A549 (cell line): ENCODE results near the gene ZNF521. TPM values are rescaled to one million over a fixed set of nuclear protein-coding genes. Genes with fewer than 3 reads are reported as not detected.

Source experiments
- ATAC-seq, 2 experiments: fragments of 200-7000 bp in 1 of 2; fragments of >200 bp in 1 of 2; cut with Nextera tagmentation in 1 of 2; cut with Tn5 transposase in 1 of 2; 3 replicates each; pipeline versions ENCODE4 v1.8.0 to v1.9.1; 2018 to 2020; ENCODE audit warnings: mild to moderate bottlenecking in 1 of 2, moderate library complexity in 1 of 2
- CTCF ChIA-PET: fragments of 300-600 bp; sonication (Branson Sonifier 250); formaldehyde crosslinking; extraction: SDS; loops from one replicate; lab custom pipeline; 2021; ENCODE audit warnings: antibody characterized with exemption, inconsistent platforms; lab: Yijun Ruan, JAX
- POLR2A ChIA-PET: fragments of 350-600 bp; formaldehyde crosslinking; extraction: SDS; loops from one replicate; lab custom pipeline; 2021; ENCODE audit warnings: antibody characterized with exemption, inconsistent platforms; lab: Yijun Ruan, JAX
- DNase-seq, 2 experiments: peaks; one replicate each; pipeline versions ENCODE4 v3.0.0 to v3.0.0-alpha.2; 2011 to 2016; ENCODE audit warnings: low read depth in 1 of 2, low spot score in 1 of 2
- FAIRE-seq: peaks from 2 replicates; lab custom pipeline; 2011; peaks lifted over from hg19 to GRCh38; lab: Jason Lieb, UNC
- H3K27ac ChIP-seq, 2 experiments: fragments of >200 bp; sonication (Bioruptor Twin); formaldehyde crosslinking; 3 replicates each; pipeline ENCODE4 v1.5.1; 2016 to 2017
- H3K4me1 ChIP-seq: fragments of >200 bp; sonication (Bioruptor Twin); formaldehyde crosslinking; 3 replicates; pipeline ENCODE4 v1.6.1; 2016
- H3K4me2 ChIP-seq: fragments of >200 bp; sonication (Bioruptor Twin); formaldehyde crosslinking; 3 replicates; pipeline ENCODE4 v1.6.1; 2016
- H3K4me3 ChIP-seq: fragments of >200 bp; sonication (Bioruptor Twin); formaldehyde crosslinking; 3 replicates; pipeline ENCODE4 v1.5.1; 2016
- H3K9me3 ChIP-seq: fragments of >200 bp; sonication (Bioruptor Twin); formaldehyde crosslinking; 3 replicates; pipeline ENCODE4 v1.6.1; 2016
- BCL3 ChIP-seq: fragments of >200 bp; sonication (Bioruptor Twin); formaldehyde crosslinking; IDR thresholded peaks from 3 replicates; pipeline ENCODE4 v1.6.1; 2016
- CEBPB ChIP-seq, 2 experiments: fragments of >200 bp in 1 of 2; sonication (Bioruptor Twin) in 1 of 2; formaldehyde crosslinking in 1 of 2; IDR thresholded peaks; 2 replicates each; pipeline ENCODE4 v1.6.1; 2012 to 2016
- CTCF ChIP-seq: fragments of >200 bp; sonication (Bioruptor Twin); formaldehyde crosslinking; IDR thresholded peaks from 3 replicates; pipeline ENCODE4 v1.5.1; 2016
- ELK1 ChIP-seq: fragments of 150-350 bp; IDR thresholded peaks from 2 replicates; pipeline ENCODE4 v1.6.1; 2014; ENCODE audit warnings: low read depth, mild to moderate bottlenecking, low read length
- EP300 ChIP-seq, 2 experiments: fragments of >200 bp; sonication (Bioruptor Twin); formaldehyde crosslinking; IDR thresholded peaks; 2 replicates in 1 of 2; 3 replicates in 1 of 2; pipeline ENCODE4 v1.6.1; 2016 to 2017
- HES2 ChIP-seq: fragments of >200 bp; sonication (Bioruptor Twin); formaldehyde crosslinking; IDR thresholded peaks from 2 replicates; pipeline ENCODE4 v1.6.1; 2016
- HEYL ChIP-seq: fragments of 250-450 bp; sonication (Bioruptor Pico); IDR thresholded peaks from 2 replicates; pipeline ENCODE4 v1.8.0; 2021; ENCODE audit warnings: mild to moderate bottlenecking, moderate library complexity
- HMGXB4 ChIP-seq: fragments of 250-450 bp; sonication (Bioruptor Pico); IDR thresholded peaks from 2 replicates; pipeline ENCODE4 v1.5.0; 2021; ENCODE audit warnings: mild to moderate bottlenecking, moderate library complexity, borderline replicate concordance
- HOXA7 ChIP-seq: fragments of 250-450 bp; sonication (Bioruptor Pico); IDR thresholded peaks from 2 replicates; pipeline ENCODE4 v1.5.0; 2020; ENCODE audit warnings: mild to moderate bottlenecking, moderate library complexity
- HOXB5 ChIP-seq: fragments of 250-450 bp; sonication (Bioruptor Pico); IDR thresholded peaks from 2 replicates; pipeline ENCODE4 v1.5.0; 2020; ENCODE audit warnings: mild to moderate bottlenecking, moderate library complexity
- JUNB ChIP-seq: fragments of >200 bp; sonication (Bioruptor Twin); formaldehyde crosslinking; IDR thresholded peaks from 2 replicates; pipeline ENCODE4 v1.6.1; 2016
- KDM1A ChIP-seq: fragments of 200-600 bp; sonication (generic); IDR thresholded peaks from 2 replicates; pipeline ENCODE4 v1.6.1; 2016; ENCODE audit warnings: low read depth, mild to moderate bottlenecking
- KDM5A ChIP-seq: fragments of 200-600 bp; sonication (generic); IDR thresholded peaks from 2 replicates; pipeline ENCODE4 v1.6.1; 2016; ENCODE audit warnings: antibody characterized with exemption, mild to moderate bottlenecking
- MAZ ChIP-seq: fragments of 150-350 bp; IDR thresholded peaks from 2 replicates; pipeline ENCODE4 v1.6.1; 2014; ENCODE audit warnings: antibody characterized with exemption, low read depth, low read length, borderline replicate concordance
- PBX3 ChIP-seq: IDR thresholded peaks from 2 replicates; pipeline ENCODE4 v1.6.1; 2012
- RAD21 ChIP-seq, 2 experiments: fragments of >200 bp in 1 of 2; sonication (Bioruptor Twin) in 1 of 2; formaldehyde crosslinking in 1 of 2; IDR thresholded peaks in 1 of 2; conservative IDR thresholded peaks in 1 of 2; 2 replicates in 1 of 2; 3 replicates in 1 of 2; pipeline ENCODE4 v1.6.1; 2012 to 2018; ENCODE audit warnings: inconsistent platforms in 1 of 2
- RARB ChIP-seq: fragments of 250-450 bp; sonication (Bioruptor Pico); IDR thresholded peaks from 2 replicates; pipeline ENCODE4 v1.8.0; 2021; ENCODE audit warnings: mild to moderate bottlenecking, moderate library complexity
- SMC3 ChIP-seq: fragments of >200 bp; sonication (Bioruptor Twin); formaldehyde crosslinking; IDR thresholded peaks from 3 replicates; pipeline ENCODE4 v1.6.1; 2018; ENCODE audit warnings: inconsistent platforms
- TP53 ChIP-seq: fragments of 250-450 bp; sonication (Bioruptor Pico); IDR thresholded peaks from 2 replicates; pipeline ENCODE4 v1.5.0; 2021; ENCODE audit warnings: mild to moderate bottlenecking, moderate library complexity
- ZFP36 ChIP-seq: fragments of 450-650 bp; IDR thresholded peaks from 2 replicates; pipeline ENCODE4 v1.6.1; 2014; ENCODE audit warnings: borderline replicate concordance; ENCODE audit not compliant: partially characterized antibody
- WGBS: methylation state at CpG from one replicate; pipeline ENCODE4 v1.1.6; 2017; ENCODE audit errors: missing lambda C conversion rate; 5-methylcytosine and 5-hydroxymethylcytosine counted together
- polyA plus RNA-seq, 4 experiments: library from polyadenylated mRNA; depleted of rRNA in 3 of 4; stranded (reverse); fragments of >200 nt; fragmentation: RNase III in 1 of 4; extraction: RNeasy Plus Mini Kit Qiagen cat#74134 plus additional on column Dnase treatment in 1 of 4; gene quantifications; 2 replicates in 3 of 4; 3 replicates in 1 of 4; pipeline ENCODE4 v1.2.3, GENCODE V29; 2011 to 2017

ZNF521 gene
- polyA plus RNA-seq, 2 of the 4 experiments (the other 2 are of a cell fraction), result not detected

- ATAC-seq (no peak), DNase-seq (no peak), FAIRE-seq (no peak)
- no peaks in the 10 kb centered on the region for H3K4me1 ChIP-seq
- no peak overlapping the region for H3K4me2 ChIP-seq
- WGBS, result 4% methylated on average over 2 of the region's 2 CpGs
- no peaks in the 10 kb centered on the region for H3K9me3 ChIP-seq
- CTCF ChIA-PET, result no interaction called here
- H3K4me3 ChIP-seq, result no peak overlapping the region
- POLR2A ChIA-PET, result no interaction called here
- TF ChIP-seq KDM1A (no peak), BCL3 (no peak), HOXB5 (CRISPR knock-in tag) (no peak), MAZ (no peak), ELK1 (no peak), SMC3 (no peak), EP300 (IDR thresholded peaks at IDR 0.05) (no peak), TP53 (CRISPR knock-in tag) (no peak), PBX3 (no peak), ZFP36 (no peak), HEYL (CRISPR knock-in tag) (no peak), HOXA7 (no peak), KDM5A (no peak), HMGXB4 (CRISPR knock-in tag) (no peak), HES2 (no peak), RAD21 (conservative IDR thresholded peaks at IDR 0.05 in 1 of 2, IDR thresholded peaks at IDR 0.05 in 1 of 2) (no peak), CTCF (no peak)
- no peak overlapping the region for H3K27ac ChIP-seq
Observed at GRCh38 chr18:25373432-25374179, 21.6 kb upstream of the ZNF521 start.

GRCh38 chr18:25370391-25370790 lies 18.4 kb upstream of the ZNF521 start:
- no peaks in the 10 kb centered on the region for H3K9me3 ChIP-seq
- H3K4me1 ChIP-seq, result no peaks in the 10 kb centered on the region
- no peak overlapping the region for H3K4me3 ChIP-seq
- no peak for DNase-seq
- ChIA-PET CTCF (no interaction called here), POLR2A (no interaction called here)
- no peak for TF ChIP-seq CEBPB (IDR thresholded peaks at IDR 0.05)
- no peak for TF ChIP-seq RARB (CRISPR knock-in tag)
- TF ChIP-seq JUNB, result no peak
- whole genome bisulfite sequencing, result 4% methylated on average over 5 of the region's 5 CpGs
- no peak for ATAC-seq
- no peak overlapping the region for H3K27ac ChIP-seq
- no peak overlapping the region for H3K4me2 ChIP-seq
- FAIRE-seq, result no peak
